Ishikawa (cell line): ENCODE measurements around the gene DCXR.

ENCODE experiments used
- CEBPB ChIP-seq: IDR thresholded peaks from 2 replicates; pipeline ENCODE4 v1.6.1; 2012
- EGR1 ChIP-seq: IDR thresholded peaks from 2 replicates; pipeline ENCODE4 v1.6.1; 2012
- EP300 ChIP-seq: IDR thresholded peaks from 2 replicates; pipeline ENCODE4 v1.6.1; 2012; ENCODE audit warnings: borderline replicate concordance
- RAD21 ChIP-seq: IDR thresholded peaks from 2 replicates; pipeline ENCODE4 v1.6.1; 2012; ENCODE audit warnings: low read depth
- TAF1 ChIP-seq: IDR thresholded peaks from 2 replicates; pipeline ENCODE4 v1.6.1; 2012; ENCODE audit warnings: low read depth, mild to moderate bottlenecking
- TF ChIP-seq, protein P1 (sequence below): IDR thresholded peaks from 2 replicates; pipeline ENCODE4 v1.6.1; 2012
- TF ChIP-seq, protein P2 (sequence below): IDR thresholded peaks from 2 replicates; pipeline ENCODE4 v1.6.1; 2012; ENCODE audit warnings: low read depth, mild to moderate bottlenecking

DNA sequence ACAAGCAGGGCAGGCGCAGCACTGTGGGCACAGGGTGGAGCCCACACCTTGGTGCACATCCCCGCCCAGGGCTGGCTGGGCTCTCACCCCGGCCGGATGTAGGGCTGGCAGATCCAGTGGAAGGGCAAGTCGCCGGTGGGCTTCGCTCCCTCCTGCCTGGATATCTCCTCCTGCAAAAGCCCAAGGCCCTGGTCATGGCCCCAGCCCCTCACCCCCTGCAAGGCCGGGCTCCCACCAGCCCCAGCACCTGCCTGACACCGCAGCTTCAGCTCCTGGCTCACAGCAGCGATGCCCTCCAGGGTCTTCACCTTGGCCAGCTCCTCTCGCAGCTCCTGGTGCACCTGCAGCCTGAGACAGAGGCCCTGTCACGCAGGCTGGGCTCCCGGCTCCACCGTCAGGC lies 23.1 kb upstream of the DCXR start:
- TF ChIP-seq RAD21 (no peak), EGR1 (no peak), TAF1 (no peak), EP300 (no peak), CEBPB (no peak)
- TF ChIP-seq, protein P1, sequence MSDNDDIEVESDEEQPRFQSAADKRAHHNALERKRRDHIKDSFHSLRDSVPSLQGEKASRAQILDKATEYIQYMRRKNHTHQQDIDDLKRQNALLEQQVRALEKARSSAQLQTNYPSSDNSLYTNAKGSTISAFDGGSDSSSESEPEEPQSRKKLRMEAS, result no peak
- TF ChIP-seq, protein P2, sequence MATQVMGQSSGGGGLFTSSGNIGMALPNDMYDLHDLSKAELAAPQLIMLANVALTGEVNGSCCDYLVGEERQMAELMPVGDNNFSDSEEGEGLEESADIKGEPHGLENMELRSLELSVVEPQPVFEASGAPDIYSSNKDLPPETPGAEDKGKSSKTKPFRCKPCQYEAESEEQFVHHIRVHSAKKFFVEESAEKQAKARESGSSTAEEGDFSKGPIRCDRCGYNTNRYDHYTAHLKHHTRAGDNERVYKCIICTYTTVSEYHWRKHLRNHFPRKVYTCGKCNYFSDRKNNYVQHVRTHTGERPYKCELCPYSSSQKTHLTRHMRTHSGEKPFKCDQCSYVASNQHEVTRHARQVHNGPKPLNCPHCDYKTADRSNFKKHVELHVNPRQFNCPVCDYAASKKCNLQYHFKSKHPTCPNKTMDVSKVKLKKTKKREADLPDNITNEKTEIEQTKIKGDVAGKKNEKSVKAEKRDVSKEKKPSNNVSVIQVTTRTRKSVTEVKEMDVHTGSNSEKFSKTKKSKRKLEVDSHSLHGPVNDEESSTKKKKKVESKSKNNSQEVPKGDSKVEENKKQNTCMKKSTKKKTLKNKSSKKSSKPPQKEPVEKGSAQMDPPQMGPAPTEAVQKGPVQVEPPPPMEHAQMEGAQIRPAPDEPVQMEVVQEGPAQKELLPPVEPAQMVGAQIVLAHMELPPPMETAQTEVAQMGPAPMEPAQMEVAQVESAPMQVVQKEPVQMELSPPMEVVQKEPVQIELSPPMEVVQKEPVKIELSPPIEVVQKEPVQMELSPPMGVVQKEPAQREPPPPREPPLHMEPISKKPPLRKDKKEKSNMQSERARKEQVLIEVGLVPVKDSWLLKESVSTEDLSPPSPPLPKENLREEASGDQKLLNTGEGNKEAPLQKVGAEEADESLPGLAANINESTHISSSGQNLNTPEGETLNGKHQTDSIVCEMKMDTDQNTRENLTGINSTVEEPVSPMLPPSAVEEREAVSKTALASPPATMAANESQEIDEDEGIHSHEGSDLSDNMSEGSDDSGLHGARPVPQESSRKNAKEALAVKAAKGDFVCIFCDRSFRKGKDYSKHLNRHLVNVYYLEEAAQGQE, result no peak
